Panc1 (cell line): ENCODE data around the gene TBKBP1.

Experiments used
- POLR2AphosphoS5 ChIP-seq: IDR thresholded peaks from 2 replicates; pipeline ENCODE4 v1.6.1; 2012; ENCODE audit warnings: mild to moderate bottlenecking, low read depth, low read length, moderate library complexity
- SIN3A ChIP-seq: IDR thresholded peaks from 2 replicates; pipeline ENCODE4 v1.6.1; 2012; ENCODE audit warnings: low read depth, mild to moderate bottlenecking, low read length, moderate library complexity, borderline replicate concordance; ENCODE audit not compliant: insufficient read depth
- TCF7L2 ChIP-seq: IDR thresholded peaks from 2 replicates; pipeline ENCODE4 v1.6.1; 2011; ENCODE audit warnings: mild to moderate bottlenecking, low read depth, low read length, inconsistent platforms
- TF ChIP-seq, protein P1 (sequence below): fragments of 450-650 bp; IDR thresholded peaks from 2 replicates; pipeline ENCODE4 v1.5.1; 2017; ENCODE audit warnings: mild to moderate bottlenecking
- TF ChIP-seq, protein P2 (sequence below), 2 experiments: IDR thresholded peaks; 2 replicates each; pipeline ENCODE4 v1.6.1; 2011 to 2012; ENCODE audit warnings: low read depth in 2 of 2, control low read depth in 1 of 2, low read length in 1 of 2, mild to moderate bottlenecking in 1 of 2, moderate library complexity in 1 of 2; ENCODE audit not compliant: insufficient read depth in 1 of 2

DNA sequence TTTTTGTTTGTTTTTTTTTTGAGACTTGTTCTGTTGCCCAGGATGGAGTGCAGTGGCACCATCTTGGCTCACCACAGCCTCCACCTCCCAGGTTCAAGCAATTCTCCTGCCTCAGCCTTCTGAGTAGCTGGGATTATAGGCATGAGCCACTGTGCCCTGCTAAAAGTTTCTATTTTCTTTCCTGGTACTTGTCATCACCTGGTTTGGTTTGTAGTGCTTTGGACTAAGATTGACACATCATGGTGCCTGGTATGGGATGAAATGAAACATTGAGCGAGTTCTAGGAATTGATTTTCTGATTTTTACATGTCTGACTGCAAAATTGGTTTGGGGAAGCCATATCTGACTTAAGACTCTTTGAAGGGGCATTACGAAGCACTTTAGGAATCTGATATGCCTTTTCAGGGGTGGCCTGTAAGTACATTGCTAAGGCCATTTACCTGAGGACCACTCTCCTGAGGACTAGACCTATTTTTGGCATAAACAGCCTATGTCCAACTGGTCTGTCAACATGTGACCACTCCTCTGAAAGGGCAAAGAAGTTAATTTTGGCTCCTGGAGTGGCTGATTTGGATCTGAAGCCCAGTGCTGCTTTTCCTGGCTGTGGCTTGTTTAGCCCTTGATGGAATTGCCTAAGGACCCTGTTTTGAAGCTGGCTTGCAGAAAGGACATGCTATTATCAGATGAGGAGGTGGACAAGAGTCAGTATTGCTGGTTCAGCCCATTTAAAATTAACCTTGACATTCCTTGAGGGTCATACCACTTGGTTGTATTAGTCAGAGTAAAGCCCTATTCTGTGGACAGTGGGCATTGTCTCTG is 18.4 kb upstream of the TBKBP1 start:
- TF ChIP-seq, protein P1, sequence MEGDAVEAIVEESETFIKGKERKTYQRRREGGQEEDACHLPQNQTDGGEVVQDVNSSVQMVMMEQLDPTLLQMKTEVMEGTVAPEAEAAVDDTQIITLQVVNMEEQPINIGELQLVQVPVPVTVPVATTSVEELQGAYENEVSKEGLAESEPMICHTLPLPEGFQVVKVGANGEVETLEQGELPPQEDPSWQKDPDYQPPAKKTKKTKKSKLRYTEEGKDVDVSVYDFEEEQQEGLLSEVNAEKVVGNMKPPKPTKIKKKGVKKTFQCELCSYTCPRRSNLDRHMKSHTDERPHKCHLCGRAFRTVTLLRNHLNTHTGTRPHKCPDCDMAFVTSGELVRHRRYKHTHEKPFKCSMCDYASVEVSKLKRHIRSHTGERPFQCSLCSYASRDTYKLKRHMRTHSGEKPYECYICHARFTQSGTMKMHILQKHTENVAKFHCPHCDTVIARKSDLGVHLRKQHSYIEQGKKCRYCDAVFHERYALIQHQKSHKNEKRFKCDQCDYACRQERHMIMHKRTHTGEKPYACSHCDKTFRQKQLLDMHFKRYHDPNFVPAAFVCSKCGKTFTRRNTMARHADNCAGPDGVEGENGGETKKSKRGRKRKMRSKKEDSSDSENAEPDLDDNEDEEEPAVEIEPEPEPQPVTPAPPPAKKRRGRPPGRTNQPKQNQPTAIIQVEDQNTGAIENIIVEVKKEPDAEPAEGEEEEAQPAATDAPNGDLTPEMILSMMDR, result no peak
- TF ChIP-seq POLR2AphosphoS5, result no peak
- TF ChIP-seq, protein P2, sequence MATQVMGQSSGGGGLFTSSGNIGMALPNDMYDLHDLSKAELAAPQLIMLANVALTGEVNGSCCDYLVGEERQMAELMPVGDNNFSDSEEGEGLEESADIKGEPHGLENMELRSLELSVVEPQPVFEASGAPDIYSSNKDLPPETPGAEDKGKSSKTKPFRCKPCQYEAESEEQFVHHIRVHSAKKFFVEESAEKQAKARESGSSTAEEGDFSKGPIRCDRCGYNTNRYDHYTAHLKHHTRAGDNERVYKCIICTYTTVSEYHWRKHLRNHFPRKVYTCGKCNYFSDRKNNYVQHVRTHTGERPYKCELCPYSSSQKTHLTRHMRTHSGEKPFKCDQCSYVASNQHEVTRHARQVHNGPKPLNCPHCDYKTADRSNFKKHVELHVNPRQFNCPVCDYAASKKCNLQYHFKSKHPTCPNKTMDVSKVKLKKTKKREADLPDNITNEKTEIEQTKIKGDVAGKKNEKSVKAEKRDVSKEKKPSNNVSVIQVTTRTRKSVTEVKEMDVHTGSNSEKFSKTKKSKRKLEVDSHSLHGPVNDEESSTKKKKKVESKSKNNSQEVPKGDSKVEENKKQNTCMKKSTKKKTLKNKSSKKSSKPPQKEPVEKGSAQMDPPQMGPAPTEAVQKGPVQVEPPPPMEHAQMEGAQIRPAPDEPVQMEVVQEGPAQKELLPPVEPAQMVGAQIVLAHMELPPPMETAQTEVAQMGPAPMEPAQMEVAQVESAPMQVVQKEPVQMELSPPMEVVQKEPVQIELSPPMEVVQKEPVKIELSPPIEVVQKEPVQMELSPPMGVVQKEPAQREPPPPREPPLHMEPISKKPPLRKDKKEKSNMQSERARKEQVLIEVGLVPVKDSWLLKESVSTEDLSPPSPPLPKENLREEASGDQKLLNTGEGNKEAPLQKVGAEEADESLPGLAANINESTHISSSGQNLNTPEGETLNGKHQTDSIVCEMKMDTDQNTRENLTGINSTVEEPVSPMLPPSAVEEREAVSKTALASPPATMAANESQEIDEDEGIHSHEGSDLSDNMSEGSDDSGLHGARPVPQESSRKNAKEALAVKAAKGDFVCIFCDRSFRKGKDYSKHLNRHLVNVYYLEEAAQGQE (IDR thresholded peaks at IDR 0.05; ENCODE audit: insufficient read depth in 1 of 2, low read depth in 2 of 2, low read length in 1 of 2), result no peak
- no peak for TF ChIP-seq TCF7L2
- TF ChIP-seq SIN3A, result no peak
